8988T (cell line): ENCODE measurements around the gene DNAH17.

Source experiments
- DNase-seq: peaks from one replicate; pipeline ENCODE4 v3.0.0; 2011

Gene DNAH17

GRCh38 chr17:78446833-78447232 lies 130.4 kb downstream of the DNAH17 start:
- DNase-seq = no peak

- DNase-seq = no peak
Measured at GRCh38 chr17:78444392-78444791, 132.8 kb downstream of the DNAH17 start.

- no peak for DNase-seq
Measured at GRCh38 chr17:78442648-78443218, 134.5 kb downstream of the DNAH17 start.

GRCh38 chr17:78441271-78441971 lies 135.8 kb downstream of the DNAH17 start:
- DNase-seq = no peak

GRCh38 chr17:78438694-78439325 lies 138.4 kb downstream of the DNAH17 start:
- DNase-seq = no peak

- no peak for DNase-seq
Measured at GRCh38 chr17:78438271-78438691, 138.9 kb downstream of the DNAH17 start.

DNA sequence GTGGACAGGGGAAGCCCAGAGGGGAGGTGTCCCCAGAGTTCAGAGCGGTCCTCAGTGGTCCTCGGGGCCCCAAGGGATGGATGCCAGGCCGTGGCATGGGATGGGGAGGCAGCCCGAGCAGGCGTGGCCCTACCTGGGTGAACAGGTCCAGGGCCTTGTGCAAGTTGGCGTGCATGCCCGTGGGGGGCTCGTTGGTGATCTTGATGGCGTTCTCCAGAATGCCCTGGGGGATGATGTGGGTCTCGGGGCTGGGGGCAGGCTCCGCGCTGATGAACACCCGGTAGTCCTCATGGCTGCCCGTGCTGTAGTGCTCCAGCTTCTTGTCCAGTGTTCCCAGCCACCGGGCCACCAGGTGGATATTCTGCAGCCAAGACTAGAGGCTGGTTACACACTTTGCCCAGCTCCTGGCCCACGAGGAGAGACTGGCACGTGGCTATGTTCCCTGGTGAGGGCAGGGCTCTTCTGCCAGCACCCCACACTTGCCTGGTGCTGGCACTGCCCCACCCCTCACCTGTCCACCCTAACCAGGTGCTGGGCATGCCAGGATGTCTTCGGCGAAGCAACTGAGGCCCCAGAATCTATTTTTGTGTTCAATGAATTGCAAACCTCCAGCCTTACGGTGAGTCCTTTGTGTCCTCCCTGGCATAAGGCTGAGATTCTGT lies 139.6 kb downstream of the DNAH17 start:
- DNase-seq = no peak

DNA sequence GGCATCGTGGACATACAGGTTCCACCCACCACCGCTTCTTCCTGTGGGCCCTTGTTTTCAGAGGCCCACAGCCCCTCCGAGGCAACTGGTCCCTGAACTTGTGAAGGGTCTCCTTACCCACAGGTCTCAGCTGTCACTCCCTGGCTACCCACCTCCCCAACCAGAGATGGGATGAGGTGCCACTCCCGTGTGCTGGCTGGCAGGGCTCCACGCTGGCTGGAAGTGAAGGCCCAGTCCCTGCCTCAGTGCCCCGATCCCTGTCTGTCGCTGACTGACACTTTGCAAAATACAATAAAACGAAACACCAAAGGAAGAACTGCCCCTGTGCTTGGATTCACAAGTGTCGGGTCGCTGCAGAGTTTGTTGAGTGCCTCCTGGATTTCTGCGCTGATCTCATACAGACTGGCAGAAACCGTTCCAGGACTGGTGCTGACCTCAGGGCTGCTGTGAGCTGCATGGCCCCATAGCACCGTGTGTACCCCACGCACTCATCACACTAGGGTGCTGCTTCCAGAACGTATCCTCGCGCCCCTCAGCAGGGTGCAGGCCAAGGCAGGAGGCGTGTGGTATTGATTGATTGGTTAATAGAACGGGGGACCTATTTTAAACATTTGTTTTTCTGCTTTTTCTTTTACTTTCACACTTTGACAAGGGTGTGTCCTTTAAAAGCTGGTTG lies 141.7 kb downstream of the DNAH17 start:
- DNase-seq = no peak

DNA sequence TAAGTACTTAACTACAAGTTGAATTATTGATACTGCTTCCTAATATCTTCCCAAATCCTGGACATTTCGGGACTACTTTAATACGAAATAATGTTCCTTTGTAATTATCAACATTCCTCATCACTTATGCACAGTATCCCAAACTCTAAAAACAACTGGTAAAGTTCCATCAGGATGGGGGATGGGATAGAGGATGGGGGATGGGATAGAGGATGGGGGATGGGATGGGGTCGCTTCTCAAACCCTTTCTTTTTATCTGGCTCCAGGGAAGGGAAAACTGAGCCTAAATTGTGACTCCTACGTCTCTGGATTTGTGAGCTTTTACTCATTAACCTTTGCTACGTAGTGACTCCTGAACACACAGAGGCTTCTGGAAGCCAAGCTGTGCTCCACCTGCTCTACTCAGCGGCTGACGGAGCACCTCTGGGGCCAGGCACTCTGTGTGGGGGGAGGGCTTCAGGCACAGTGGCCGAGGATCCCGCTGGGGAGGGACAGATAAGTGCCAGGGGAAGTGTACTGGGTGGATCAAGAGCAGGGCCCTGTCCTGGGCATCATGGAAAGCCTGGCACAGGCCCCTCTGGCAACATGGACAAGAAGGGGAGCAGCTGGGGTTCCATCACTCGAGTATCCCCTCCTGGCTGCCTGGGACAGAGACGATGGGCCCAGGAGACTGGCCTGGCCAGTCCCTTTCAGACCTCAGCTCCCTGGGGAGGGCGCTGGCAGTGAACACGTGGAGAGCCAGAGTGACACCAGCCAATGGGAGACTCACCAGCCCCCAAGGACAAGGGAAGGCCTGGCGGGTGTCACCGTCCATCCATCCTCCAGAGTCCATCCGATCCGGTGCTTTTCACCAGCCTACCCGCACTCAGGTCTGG lies 142.5 kb downstream of the DNAH17 start:
- DNase-seq = no peak

- no peak for DNase-seq
Measured at GRCh38 chr17:78433780-78434335, 143.3 kb downstream of the DNAH17 start.

GRCh38 chr17:78433013-78433727 lies 144.0 kb downstream of the DNAH17 start:
- no peak for DNase-seq

DNA sequence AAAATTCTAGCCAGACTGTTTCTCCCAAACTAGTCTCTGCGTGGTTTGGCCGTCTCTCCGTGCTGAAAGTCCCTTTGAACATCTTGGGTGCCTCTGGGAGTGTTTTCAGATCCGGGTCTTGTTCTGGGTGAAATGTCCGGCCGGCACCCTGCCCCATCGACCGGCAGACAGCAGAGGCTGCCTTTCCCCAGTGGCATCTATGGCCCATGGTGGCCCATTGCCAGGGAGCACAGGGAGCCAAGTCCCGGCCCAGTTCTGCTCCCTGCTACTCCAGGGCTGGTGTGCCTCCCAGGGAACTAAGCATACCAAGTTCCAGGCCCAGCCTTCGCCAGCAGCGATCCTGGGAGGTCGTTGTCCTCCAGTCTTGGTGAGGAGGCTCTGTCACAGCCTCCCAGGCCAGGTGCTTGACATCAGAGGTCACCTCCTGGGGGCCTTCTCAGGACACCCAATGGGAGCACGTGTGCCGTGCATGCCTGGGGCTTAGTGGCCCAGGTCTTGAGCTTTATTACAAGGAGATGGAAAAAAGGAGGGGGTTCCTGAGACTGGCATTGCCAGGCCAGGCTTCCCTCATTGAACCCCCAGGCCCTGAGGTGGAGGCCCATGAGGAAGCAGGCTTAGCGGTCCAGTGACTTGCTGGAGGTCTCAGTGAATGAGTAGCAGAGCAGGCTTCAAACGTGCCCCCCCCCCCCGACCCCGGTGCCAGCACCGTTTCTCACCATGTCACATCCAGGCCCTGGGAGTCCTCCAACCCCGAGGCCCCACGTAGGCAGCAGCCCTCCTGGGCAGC lies 144.8 kb downstream of the DNAH17 start:
- DNase-seq = no peak

GRCh38 chr17:78431692-78431958 lies 145.6 kb downstream of the DNAH17 start:
- no peak for DNase-seq

- DNase-seq = no peak
Measured at GRCh38 chr17:78430892-78431691, 146.1 kb downstream of the DNAH17 start.

GRCh38 chr17:78429618-78429995 lies 147.6 kb downstream of the DNAH17 start:
- no peak for DNase-seq

DNA sequence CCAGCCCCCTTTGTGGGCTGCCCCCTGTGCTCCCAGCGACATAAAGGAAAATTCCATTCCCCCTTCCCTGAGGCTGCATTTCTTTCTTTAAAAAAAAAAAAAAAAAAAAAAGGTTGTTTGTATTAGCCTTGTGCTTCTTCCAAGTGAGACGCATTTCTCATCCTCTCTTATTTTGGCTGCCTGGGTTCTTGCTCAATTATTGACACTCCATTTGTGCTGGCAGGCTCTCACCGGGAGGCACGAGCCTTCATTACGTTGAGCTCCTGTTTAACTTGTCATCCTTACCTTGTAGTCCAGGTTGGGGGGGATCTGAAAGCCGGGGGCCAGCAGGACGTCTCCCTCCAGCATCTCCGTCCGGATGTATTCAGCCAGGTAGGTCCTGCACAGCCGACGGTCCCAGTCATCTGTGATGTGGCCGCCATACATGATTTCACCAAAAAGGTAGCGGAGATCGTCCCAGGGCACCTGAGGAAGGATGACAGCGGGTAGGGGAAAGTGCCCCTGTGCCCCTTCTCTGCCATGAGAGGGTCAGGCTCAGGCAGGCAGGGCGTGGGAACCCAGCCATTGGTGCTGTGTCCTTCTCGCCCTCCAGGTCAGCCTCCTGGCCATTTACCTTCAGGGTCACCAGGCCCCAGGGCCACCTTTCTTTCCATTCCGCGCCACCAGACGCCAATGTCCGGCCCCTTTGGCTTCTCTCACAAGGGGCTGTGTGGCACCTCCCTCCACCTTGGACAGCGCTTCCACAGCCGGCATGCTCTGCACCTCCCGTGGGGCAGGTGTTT lies 148.2 kb downstream of the DNAH17 start:
- DNase-seq = no peak

GRCh38 chr17:78428025-78428575 lies 149.1 kb downstream of the DNAH17 start:
- DNase-seq = no peak

DNA sequence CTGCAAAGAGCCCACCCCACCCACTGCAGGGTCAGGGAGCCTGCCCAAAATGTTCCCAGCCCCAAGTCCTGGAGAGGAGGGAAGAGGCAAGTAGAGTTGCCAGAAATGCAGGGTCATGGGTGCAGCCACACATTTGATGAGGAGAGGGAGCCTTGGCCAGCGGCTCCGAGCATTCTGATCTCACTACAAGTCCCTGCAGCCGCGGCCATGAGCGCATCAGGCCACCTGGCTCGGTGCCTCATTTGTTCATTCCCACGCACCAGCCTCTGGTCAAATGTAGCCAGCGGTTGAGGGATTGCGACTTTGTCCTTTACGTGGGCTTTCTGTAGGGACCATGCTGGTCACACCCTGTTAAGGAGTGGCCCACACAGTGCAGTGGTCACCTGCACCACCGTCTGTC lies 150.1 kb downstream of the DNAH17 start:
- no peak for DNase-seq
